Measurements from ENCODE around the gene PKP2. TPM values are rescaled to one million over a fixed set of nuclear protein-coding genes. Genes with fewer than 3 reads are reported as not detected.
"Not testable (repeated sequence)": the region's sequence is repeated elsewhere in the genome, so short reads cannot be mapped to it uniquely, and the experiment has no call there.

Gene PKP2
- polyA plus RNA-seq, 4 donors: 16.1 to 22.5 (median 19.3) TPM

DNA sequence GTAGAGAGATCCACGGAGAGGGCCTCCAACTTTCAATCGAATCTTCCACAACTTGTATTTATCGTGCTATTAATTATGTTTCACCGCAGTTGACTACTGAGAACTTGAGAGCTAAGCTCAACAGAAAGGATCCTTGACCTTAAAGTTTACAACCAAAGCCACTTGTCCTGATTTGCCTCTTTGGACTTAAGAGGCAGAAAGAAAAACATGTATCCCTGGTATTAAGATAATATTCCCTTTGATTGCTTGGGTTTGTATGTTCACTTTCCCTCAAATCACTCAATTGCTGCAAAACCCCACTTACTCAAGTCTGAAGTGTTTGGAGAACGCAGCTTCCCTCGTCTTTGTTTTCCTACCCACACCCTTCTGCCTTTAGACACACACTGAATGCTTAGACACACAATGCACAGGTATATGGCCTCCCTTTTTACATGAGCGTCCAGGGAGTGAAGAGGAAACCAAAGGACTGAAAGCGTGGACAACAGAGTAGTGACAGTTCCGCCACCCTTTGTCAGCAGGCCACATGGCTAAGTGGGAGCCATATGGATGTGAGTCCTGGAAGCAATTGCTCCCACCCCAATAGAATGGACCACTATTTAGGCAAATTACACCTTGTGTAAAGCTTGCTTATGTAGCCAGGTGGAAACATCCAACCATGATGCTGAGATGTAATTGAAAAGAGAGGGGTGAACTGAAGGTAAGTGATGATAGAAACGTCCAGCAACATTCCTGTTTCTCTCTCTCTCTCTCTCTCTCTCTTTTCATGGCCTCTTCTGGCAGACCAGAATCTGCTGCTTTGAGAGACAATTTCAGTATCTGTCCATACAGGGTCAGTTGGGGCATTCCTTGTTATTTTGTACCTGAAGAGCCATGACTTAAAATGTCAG is 1.4 kb upstream of the PKP2 start:
- DNase-seq (ENCODE audit: low read depth in 4 of 4, low spot score in 2 of 4): no peak

DNA sequence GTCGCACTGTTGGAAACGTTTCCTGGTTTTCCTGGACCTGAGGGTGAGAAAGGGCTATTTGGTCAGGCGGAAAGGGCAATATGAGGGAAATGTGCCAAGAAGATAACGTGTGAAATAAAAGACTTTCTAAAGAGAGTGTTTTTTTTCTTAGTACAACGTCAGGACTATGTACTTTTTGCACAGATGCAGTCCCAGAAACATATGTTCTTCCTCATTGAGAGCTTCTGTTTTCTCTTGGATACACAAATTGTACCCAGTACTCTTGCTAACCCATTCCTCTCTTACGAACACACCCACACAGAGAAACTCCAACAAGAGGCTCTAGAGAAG is 669 bp upstream of the PKP2 start:
- DNase-seq (ENCODE audit: low read depth in 4 of 4, low spot score in 2 of 4): no peak

DNA sequence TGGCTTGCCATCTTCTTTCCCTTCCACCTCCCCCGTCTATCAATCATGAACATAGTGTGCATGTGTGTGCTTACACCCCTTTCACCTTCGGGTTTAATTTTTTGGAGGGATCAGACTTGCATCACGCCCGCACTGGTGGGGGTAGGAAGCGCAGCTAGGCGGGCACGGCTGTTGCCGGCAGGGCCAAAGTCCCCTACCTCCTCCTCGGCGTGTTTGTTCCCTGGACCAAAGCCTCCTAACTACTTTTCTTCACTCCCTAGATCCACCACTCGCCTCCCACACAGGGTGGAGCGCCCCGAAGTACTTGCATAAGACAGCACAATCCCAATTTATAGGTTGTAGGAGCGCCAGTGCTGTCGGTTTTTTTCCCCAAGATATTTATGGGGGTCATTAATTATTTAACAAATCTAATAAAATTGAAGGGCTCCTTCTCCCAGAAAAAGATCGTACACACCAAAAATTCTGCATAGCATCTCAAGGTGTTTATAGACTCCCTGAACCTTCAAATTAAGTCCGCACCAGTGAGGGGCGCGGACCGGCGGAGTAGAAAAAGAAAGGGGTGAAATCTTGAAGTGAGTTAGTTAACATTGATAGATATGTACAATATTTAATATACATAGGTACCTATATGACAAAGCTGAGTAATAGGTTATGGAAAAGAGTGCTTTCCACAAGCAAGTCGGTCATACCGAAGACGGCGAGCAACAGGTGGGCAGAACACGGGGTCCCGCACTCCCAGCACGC is 717 bp downstream of the PKP2 start:
- DNase-seq (ENCODE audit: low read depth in 4 of 4, low spot score in 2 of 4): peak in 2 of 4 donors; percentile 19 to 37

- DNase-seq (ENCODE audit: low read depth in 4 of 4, low spot score in 2 of 4): no peak
Measured at GRCh38 chr12:32894566-32894965, 2.0 kb downstream of the PKP2 start.

DNA sequence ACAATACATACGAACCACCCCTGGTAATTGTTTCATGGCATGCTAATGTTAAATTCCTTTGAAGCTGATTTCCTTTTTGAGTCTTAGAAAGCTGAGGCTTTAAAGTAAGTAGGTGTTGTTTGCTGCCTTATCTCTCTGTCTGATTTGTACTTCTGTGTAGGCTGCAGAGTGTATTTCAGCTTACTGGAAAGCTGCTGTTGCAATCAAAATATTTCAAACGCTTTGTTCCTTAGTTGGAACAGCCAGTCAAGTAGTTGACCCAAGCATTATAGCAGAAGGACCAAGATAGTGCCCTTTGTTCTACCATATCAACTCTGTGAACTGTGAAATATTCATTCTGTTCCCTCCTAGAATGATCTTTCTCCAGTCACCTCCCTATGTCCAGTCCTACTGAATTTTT is 3.1 kb downstream of the PKP2 start:
- no peak for DNase-seq (ENCODE audit: low read depth in 4 of 4, low spot score in 2 of 4)

GRCh38 chr12:32893043-32893442 is 3.5 kb downstream of the PKP2 start:
- DNase-seq (ENCODE audit: low read depth in 4 of 4, low spot score in 2 of 4): peak in 2 of 4 donors; percentile 10 to 41

GRCh38 chr12:32892369-32892768 is 4.2 kb downstream of the PKP2 start:
- not testable (repeated sequence) for DNase-seq (ENCODE audit: low read depth in 4 of 4, low spot score in 2 of 4)

GRCh38 chr12:32891956-32892355 is 4.6 kb downstream of the PKP2 start:
- no peak for DNase-seq (ENCODE audit: low read depth in 4 of 4, low spot score in 2 of 4)

GRCh38 chr12:32891526-32891925 is 5.1 kb downstream of the PKP2 start:
- no peak for DNase-seq (ENCODE audit: low read depth in 4 of 4, low spot score in 2 of 4)

GRCh38 chr12:32889011-32889760 is 7.4 kb downstream of the PKP2 start:
- no peak for DNase-seq (ENCODE audit: low read depth in 4 of 4, low spot score in 2 of 4)

- DNase-seq (ENCODE audit: low read depth in 4 of 4, low spot score in 2 of 4): no peak
Measured at GRCh38 chr12:32887058-32887457, 9.5 kb downstream of the PKP2 start.

- no peak for DNase-seq (ENCODE audit: low read depth in 4 of 4, low spot score in 2 of 4)
Measured at GRCh38 chr12:32885831-32886230, 10.7 kb downstream of the PKP2 start.

DNA sequence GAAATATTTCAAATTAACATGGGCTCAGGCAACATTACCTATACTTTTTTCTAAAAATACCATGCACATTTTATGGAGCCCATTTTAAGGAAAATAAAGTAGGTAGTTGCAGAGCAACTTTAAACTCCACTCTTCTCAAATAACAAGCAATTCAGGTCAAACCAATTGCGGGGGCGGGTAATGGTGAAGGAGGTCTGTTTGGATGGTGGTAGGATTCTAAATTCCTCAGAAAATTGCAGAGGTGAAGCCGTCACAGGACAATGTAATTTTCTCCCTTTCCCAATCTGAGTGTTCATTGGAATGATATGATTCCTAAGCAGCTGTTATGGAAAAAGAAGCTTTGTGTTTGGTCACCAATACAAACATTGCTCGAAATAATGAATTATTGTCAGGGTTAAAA is 11.6 kb downstream of the PKP2 start:
- no peak for DNase-seq (ENCODE audit: low read depth in 4 of 4, low spot score in 2 of 4)

DNA sequence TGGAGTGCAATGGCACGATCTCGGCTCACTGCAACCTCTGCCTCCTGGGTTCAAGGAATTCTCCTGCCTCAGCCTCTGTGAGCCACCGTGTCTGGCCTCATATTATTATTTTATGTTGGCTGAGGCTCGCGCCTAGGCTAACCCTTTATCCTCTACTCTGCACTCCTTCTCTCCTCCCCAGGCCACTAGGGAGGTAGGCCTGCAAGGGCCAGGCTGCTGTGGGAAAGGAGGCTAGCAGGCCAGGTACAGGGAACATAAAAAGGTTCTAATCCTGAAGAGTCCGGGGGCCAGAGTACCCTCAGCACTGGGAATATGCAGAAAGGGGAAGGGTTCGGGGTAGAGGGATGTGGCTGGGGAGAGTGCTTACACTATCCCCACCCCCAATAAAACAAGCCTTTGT is 14.9 kb downstream of the PKP2 start:
- no peak for DNase-seq (ENCODE audit: low read depth in 4 of 4, low spot score in 2 of 4)

- no peak for DNase-seq (ENCODE audit: low read depth in 4 of 4, low spot score in 2 of 4)
Measured at GRCh38 chr12:32881107-32881506, 15.5 kb downstream of the PKP2 start.

DNA sequence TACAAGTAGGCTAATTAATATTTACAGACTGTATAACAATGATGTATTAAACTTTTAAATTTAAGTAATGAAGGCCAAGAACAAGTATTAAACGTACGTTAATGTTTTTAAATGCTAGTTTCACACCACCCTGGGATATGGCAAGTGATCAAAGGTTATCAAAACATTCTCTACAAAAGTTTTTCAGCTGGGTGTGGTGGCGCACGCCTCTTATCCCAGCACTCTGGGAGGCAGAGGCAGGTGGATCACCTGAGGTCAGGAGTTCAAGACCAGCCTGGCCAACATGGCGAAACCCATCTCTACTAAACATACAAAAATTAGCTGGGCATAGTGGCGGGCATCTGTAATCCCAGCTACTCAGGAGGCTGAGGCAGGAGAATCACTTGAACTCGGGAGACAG is 17.5 kb downstream of the PKP2 start:
- not testable (repeated sequence) for DNase-seq (ENCODE audit: low read depth in 4 of 4, low spot score in 2 of 4)

DNA sequence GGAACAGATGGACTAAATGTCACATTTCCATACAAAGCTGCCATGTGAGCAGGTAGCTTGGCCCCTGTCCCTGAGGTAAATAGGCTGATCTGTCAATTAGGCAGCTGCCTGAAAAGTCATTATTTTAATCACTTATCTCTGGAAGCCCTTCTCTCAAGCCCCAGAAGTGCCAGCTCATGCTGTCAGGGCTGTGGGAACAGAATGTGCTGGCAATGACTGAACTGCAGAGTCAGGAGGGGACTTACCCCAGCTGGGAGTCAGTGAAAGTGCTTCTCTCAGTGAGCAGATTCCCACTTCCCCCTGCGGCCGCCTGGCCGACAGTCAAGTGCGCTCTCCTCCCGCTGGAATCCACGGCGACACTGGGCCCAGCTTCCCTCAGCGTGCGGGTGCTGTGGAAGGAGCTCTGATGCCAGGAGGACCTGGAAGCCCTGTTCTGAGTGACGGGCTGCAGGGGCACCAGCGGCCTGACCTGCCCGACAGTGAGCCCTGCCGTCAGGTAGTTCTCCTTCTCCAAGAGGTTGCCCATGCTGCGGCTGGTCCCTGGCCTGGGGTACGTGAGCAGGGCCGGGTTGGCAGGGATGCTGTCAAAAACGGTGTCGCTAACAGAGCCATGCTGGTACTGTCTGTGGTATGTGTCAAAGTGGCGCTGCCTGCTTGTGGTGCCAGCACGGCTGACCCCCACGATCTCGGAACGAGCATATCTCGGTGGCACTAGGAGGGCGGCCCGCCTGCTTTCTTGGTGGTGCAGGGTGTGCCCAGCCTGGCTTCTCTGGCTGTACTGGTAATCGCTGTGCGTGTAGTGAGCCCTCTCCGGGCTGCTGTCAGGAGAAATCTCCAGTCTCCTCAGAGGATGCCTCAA is 18.7 kb downstream of the PKP2 start:
- DNase-seq (ENCODE audit: low read depth in 4 of 4, low spot score in 2 of 4): no peak

DNA sequence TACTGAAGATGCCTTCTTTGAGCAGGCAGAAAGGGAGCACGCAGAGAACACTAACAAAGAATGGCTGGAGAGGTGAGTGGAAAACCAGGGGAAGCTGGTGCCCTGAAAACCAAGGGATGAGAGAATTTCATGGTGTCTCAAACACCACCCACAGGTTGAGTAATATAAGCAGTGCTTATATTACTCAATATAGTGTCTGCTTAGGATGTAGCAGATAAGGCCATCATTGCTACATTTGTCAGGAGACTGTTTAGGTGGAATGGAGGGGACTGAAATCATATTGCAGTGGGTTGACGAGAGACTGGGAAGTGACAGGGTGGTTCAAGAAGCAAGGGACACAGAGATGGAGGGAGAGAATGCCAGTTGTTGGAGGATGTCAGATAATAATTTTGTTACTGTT is 20.6 kb downstream of the PKP2 start:
- DNase-seq (ENCODE audit: low read depth in 4 of 4, low spot score in 2 of 4): no peak

DNA sequence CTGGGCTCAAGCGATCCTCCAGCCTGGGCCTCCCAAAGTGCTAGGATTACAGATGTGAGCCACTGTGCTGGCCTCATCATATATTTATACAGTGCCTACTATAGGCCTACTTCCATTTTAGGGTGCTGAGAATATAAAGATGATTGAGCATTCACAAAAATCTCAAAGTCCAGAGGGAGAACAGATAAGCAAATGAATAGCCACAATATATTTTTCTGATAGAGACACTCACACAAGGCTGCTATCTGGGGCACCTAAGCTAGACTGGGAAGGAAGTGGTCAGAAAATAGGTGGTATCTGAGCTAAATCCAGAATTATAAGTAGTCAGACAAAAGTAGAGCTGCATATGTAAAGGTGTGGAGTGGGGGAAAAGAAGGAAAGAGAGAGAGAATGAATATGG is 21.6 kb downstream of the PKP2 start:
- no peak for DNase-seq (ENCODE audit: low read depth in 4 of 4, low spot score in 2 of 4)

GRCh38 chr12:32874078-32874477 is 22.5 kb downstream of the PKP2 start:
- no peak for DNase-seq (ENCODE audit: low read depth in 4 of 4, low spot score in 2 of 4)

All from left renal cortex interstitium (tissue), 4 donors.